COLO668 (cell line): ENCODE data around the gene SURF2.
A peak's percentile ranks its signal among the peaks of the same experiment; 100 is the strongest.

Experiments
- DNase-seq: peaks from one replicate; lab custom pipeline; 2025; ENCODE audit not compliant: unreplicated experiment; lab: John Stamatoyannopoulos, UW

The SURF2 gene

DNA sequence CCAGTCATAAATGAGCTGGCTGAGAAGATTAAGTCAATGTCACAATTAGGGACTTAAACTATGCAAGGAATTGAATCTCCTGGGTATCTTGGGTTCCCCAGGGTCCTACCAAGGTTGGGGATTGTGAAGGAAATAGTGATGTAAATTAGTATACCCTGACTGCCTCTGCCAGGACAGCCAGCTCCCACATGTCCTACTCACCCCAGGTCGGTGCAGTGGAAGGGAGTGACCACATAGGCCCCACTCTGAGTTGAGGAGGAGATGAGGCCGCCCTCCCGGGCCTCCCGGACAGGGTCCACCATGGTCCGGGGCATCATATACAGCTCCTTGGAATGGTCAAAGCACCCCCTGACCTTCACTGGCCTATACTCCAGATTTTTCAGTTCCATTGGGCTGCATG lies 2.8 kb upstream of the SURF2 start:
- DNase-seq, result no peak

DNA sequence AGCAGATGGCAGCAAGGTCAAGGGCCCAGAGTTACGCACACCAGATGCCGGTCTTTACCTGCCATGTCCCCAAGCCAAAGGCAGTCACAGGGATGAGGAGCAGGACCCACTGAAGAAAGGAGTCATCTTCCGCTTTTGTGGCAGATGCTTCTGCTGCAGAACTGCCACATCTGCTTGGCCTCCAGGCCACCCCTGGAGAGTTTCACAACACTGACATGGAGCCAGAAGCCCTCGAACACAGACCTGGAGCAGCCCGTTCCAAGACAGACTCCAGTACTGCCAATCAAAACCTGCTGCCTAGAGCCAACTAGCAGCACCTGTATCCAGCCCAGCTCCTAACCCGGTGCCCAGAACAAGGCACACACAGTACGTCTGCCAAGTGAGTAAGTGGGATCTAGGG lies 1.6 kb upstream of the SURF2 start:
- no peak for DNase-seq

DNA sequence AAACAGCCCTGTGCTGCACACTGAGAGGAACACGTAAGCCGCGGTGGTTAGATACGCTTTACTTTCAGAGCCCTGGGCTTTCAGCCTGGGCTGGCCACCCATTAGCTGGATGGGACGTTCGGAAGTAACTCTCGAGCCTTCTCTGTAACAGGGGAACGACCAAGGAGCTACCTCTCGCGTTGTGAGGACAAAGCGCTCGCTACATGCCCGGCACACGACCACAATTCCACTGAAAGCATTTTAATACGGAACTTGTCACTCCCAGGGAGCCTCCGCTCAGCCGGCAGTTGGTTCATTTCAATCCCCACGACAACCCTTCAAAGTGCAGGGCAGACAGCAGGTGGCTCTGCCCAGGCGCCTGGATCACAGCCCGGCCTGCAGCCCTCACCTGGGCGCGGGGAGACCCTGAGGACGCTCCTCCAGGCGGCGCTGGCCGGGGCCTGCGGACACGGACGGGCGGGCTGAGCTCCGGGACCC lies 431 bp upstream of the SURF2 start:
- peak; percentile 65 for DNase-seq

DNA sequence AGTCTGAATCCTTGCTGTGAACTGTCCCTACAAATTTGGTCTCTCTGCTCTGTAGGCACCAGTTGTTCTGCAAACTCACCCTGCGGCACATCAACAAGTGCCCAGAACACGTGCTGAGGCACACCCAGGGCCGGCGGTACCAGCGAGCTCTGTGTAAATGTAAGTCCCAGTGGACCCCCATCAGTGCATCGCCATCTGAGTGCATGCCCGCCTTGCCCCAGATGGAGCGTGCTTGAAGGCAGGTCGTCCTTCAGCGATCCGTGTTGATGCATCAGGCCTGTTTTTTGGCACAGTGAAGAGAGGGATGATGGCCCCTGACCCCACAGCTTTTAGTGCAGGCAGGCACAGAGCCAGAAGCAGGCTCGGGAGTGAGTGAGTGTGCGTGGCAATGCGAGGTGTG lies 1.3 kb downstream of the SURF2 start:
- no peak for DNase-seq

DNA sequence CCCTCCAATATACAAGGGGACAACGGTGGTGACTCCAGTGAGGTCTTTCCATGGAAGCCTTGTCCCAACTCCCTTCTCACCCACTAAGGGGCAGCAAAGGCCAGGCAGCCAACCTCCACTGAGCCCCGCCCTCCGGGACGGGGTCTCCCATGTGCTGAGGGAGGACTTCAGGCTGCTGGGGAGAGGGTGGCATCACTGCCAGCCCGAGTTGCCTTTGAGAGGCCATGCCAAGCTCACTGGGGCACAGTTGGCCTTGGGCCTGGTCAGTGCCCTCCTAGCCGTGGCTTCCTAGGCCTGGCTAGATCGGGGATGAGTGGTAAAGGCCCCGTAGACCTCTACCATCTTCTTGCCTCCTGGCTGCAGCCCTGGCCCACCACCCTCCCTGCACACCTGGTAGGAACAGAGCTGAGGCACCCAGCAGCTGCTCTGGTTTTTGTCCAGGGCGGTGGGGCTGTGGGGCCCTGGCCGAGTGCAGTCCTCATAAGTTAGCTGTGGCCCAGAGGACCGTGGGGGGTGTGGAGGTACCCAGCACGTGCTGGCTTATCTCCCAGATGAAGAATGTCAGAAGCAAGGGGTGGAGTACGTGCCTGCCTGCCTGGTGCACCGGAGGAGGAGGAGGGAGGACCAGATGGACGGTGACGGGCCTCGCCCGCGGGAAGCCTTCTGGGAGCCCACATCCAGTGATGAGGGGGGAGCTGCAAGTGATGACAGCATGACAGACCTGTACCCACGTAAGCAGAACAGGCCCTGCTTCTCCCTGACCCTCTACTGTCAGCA lies 3.2 kb downstream of the SURF2 start:
- DNase-seq, result peak; percentile 23

DNA sequence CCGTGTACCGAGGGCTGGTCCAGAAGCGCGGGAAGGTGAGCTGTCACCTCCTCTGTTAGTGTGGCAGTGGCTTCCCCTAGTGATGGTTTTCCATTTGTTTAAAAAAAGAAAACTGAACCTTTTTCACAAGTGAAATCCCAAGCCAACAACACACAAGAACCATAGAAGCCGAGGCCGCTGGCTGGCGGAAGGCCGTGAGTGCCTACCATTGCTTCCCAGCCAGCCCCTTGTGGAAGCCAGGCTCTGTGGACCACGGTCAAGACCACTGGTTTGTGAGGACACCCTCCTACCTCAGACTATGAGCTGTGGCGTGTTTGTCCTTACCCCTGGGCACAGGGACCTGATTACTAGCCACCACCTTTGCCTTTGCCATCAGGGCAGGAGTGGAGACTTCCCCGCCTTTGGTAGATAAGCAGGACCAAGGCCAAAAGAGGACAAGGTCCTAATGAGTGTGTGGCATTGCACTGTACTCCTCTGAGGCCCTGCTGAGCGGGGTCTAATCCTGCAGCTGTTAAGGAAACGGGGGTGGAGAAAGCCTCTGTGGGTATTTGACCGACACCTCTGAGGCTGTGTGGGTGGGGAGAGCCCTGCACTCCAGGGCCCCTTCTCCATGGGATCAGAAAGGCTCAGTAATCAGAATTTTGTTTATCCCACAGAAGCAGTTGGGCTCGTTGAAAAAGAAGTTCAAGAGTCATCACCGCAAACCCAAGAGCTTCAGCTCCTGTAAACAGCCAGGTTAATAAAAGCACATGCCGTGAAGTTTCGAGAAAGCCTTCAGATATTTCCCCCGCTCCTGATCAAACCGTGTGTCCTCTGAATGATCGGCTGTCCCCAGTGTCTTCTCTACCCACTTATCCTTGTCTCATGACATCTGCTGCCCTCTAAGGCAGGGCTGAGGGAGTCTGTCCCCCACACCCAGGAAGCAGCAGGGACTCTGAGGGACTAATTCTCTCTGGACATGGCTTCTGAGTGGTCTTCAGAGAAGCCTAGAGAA lies 4.3 kb downstream of the SURF2 start:
- no peak for DNase-seq

DNA sequence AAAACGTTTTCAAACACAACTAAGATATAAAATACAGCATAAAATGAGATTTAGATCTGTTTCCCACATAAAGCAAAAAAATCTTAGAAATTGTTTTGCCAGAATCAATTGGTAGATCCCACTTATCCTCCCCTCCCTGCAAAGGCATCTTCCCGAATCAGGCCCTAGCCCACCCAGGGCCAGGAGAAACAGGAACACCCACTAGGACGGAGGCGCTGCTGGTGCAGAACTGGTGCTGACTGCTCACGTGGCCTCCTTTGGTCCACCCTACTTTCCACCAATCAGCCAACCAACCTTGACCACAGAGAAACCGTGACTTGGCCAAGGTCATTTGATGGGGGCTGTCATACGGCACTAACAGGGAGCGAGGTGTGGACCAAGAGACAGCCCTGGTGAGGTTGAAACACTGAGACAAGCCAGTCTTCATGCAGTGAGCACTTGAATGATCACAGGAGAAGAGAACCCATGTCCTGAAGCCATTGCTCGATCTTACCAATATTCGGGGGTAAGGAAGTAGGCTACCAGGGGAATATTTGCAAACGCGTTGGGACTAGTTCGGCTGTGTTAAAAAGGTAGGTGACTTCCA lies 5.2 kb downstream of the SURF2 start:
- no peak for DNase-seq

DNA sequence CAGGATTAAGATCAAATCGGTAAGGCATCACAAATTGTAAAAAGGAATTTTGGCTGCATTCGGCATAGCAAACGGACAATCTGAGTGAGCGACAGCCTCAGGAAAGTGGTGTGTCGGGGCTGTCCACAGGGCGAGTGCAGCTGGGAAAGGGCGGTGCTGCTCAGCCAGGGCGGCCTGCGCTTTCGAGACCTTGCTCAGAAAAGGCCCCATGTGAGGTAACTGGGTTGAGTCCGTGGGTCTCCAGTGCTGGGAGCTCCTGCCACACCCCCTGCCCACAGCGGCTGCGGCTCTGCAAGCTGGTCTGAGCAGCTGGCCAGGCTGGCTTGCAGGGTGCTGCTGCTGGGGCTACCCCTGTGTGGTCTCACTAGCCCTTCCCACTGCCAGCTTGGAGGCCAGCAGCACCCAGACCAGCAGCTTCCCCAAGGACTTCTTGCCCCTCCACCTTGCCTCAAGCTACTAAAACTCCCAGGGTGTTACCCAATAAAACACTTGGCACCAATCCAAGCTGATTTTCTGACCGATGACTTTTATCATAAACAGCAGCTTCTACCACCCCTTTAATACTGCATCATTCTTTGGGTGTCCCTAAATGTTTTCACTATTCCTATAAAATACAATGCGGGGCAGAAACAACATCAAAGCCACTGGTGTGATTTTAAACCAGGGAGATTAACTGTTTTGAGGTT lies 6.2 kb downstream of the SURF2 start:
- DNase-seq, result no peak

DNA sequence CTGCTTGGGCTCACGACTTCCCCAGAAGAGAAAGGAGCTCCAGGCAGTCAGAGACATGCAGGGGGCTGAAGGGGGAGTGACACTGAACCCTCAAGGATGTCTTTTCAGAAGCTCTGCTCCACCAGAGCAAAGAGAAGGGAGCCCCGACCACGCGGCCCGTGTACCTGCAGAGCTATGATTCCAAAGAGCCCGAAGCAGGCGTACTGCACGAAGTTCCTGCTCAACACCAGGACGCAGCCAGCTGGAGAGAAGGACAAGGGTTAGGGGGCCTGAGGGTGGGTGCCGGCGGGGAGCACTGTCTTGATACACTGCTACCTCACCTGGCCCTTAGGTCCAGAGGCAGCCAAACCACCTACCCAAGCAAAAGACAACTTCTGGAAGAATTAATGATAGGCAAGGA lies 10.1 kb downstream of the SURF2 start:
- no peak for DNase-seq

DNA sequence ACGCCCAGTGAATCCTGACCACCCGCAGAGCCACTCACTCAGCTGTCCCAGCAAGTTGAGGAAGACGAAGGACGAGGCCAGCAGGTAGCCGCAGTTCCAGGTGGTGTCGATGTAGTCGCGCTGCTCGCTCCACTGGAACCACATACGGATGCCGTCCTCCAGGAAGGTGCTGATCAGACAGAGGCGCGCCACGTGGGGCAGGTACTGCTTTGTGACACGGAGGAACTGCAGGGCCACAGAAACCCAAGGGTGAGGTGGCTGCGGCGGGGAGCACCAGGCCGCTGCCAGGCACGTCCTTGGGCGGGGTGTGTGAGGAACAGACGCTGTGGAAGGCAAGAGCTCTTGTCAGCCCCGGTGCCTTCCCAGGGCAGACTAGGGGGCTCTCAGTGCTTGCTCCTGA lies 10.9 kb downstream of the SURF2 start:
- DNase-seq, result no peak

DNA sequence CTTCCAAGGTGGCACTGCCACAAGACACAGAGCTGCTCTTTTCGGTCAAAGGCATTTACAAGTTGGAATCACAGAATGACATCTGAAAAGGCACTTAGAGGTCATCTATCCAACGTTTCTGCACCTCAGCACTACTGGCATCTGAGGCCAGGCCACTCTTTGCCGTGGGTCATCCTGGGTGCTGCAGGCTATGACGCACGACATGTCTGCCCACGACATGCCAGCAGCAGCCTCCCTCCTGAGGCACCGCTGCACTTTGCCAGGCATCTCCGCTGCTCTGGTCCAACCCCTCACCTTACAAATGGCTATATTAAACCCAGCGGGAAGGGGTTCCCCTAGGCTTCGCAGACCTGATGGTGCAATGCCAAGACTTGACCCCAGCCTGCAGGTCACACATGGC lies 11.4 kb downstream of the SURF2 start:
- no peak for DNase-seq

DNA sequence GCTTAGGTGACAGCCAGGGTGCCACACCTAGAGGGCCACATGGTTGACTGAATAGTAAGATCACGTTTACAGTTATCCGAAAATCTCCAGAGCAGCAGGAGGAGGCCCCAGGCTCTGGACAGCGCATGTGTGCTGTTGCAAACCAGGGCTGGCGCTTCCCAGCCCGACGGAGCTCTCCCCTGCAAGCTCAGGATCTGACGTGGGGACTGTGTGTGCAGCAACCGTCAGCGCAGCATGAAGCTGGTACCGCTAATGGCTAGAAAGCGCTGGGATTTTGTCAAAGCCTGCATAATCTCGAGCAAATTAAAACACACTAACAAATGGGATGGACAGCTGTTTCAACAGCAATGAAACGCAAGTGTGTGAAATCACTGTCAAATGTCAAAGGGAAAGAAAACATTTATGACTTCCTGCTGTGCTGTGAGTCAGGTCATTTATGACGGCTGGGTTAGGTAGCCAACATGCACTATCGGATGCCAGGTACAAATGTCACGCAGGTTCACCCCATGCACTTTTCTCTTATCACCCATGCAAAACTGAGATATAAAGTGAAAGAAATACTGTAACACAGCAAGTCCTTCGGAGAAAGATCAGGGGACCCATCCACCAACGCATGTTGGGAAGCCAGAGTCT lies 12.0 kb downstream of the SURF2 start:
- DNase-seq, result peak; percentile 59

DNA sequence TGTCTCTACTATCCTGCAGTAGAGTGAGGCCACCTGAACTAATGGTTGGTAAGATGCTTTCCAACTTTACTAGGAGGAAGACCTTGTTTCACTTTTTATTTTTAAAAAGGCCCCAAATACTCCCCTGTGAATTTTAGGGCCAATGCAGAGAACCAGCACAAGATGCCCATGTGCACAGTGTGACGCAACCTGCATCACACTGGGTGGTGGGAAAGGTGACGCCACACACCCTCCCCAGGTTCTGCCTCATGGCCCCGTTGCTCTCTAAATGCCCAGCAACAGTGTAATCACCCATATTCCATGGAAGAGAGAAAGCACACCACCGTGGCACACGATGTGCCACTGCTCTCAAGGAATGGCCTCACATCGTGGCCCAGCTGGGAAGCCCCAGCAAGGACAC lies 13.1 kb downstream of the SURF2 start:
- DNase-seq, result no peak

DNA sequence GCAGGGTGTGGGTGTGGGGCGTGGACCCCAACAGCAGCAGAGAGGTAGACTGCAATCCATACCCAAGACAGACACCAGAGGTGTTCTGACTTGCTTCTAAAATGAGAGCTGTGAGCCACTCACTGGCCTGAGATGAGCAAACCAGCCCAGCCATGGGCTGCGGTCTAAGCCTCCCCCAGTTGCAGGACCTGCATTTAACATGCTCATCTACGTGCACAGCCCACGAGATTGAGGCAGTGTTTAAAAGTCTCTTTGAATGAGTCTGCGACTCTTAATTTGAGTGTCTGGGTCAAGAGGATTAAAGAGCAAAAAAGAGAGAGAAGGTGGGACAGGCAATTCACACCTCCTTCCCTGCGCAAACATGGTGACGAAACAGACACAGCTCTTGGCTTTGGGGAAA lies 13.6 kb downstream of the SURF2 start:
- DNase-seq, result no peak

DNA sequence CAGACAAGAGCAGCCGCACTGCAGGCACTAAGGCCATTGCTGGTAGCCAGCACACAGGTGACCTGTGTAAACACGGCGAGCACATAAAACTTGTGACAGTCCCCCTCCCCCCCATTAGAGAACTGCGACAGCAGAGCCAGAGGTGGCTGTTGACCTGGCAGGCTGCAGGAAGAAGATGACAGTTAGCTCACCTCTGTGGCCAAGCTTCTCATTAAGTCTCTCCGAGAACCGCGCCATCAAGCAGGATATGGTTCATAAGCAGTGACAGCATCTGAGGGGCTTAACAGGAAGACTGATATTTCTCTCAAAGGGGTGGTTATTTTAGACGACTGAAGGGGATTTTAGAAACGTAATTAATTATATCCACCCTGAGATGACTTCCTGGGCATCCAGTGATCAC lies 14.3 kb downstream of the SURF2 start:
- DNase-seq, result no peak

DNA sequence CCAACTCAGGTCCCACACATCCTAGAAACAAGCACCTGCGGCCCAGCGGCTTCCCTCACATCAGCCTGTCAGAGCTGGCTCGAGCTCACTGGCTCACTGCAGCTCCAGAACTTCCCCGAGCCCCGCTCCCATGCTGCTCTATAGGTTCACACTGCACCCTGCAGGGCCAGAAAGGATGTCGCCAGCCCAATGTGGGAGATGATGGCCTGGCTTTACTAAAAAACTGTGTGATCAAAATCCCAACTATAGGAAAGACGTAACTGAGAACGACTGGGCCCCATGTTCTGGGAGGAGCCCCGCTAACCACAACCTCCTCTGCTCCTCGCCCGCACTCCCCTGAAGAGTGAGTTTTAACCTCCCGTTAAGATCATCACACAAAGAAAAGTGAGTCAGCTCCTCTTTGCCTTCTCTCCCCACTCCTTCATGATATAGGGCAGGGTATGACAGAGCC lies 14.9 kb downstream of the SURF2 start:
- DNase-seq, result no peak

DNA sequence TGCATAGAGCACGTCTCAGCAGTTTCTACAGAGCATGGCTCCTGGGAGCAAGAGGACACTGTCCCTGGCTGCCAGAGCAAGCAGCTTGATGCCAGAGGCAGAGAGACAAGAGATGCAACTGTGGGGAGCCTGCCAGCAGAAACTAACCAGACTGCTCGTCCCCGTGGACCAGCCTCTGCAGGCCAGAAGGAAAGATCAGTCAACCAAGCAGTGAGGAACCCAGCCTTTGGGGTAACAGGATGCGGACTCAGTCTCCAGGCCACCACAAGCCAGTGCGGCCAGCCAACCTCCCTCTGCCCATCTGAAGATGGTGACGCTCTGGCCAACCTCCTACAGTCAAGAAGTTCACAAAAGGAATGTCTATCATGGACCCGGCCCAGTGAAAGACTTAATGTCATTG lies 15.8 kb downstream of the SURF2 start:
- no peak for DNase-seq

DNA sequence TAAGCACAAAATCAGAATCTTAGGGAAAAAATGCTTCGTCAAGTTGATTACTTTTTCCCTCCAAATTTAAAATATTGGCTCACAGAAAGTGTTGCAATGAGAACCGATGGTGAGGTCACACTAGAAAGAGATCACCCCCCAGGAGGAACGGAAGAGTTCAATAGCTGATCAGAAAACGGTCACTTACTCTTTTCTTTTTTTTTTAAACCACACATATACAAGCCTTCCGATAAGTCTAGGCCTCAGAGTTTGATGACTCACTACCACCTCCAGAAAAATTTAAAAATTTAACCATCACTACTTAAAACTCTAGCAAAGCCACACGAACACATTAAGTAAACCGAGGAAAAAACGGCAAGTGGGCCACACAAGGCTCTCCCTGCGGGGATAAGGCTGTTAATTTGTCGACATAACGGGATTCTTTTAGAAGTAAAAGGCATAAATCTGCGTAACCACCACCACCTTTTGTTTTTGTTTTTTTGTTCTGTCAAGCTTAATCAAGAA lies 18.3 kb downstream of the SURF2 start:
- DNase-seq, result no peak

DNA sequence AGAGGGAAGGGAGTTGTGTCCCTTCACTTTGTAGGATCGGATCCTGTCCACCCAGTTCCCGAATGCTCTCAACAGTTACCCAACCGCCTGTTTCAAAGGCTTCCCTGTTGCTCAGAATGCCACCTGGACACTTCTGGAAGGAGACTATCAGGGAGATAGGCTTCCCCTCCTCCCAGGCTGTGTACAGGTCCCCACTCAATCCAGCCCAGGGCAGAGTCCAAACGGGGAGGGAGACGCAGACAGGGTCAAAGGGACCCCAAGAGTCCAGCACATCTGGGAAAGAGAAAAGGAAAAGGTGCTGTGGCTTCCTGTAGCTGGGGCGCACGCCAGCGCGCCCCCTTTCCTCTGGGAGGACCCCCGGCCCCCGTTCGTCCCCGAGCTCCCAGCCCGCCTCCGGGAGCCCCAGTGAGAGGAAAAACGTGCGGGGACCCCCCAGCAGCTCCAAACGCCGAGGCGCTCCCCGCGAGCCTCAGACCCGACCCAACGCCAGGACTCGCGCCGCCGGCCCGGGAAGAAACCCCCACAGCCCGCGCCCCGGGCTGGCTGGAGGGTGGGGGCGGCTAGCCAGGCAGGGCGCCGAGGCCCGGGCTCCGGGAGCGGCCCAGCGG lies 18.9 kb downstream of the SURF2 start:
- DNase-seq, result peak; percentile 52
